Heart left ventricle (tissue), 16 donors: ENCODE results near the gene RNF14. TPM values are rescaled to one million over a fixed set of nuclear protein-coding genes. Genes with fewer than 3 reads are reported as not detected.
A peak's percentile ranks its signal among the peaks of the same experiment; 100 is the strongest.

ENCODE experiments used
- ATAC-seq, 4 donors: fragments of 200-7000 bp; cut with Tn5 transposase; one replicate each; pipeline ENCODE4 v1.9.1; 2020 to 2022; ENCODE audit warnings: moderate library complexity in 4 of 4, mild to moderate bottlenecking in 3 of 4, moderate number of reproducible peaks in 1 of 4
- DNase-seq, 5 donors: peaks; one replicate each; pipeline ENCODE4 v3.0.0-alpha.2; 2020
- H3K27ac ChIP-seq, 12 donors: fragments of 200-600 bp; sonication (generic) in 4 of 12; one replicate each; pipeline versions ENCODE4 v1.5.0 to v1.8.0; 2016 to 2022; ENCODE audit warnings: mild to moderate bottlenecking in 2 of 12
- H3K27me3 ChIP-seq, 9 donors: fragments of 200-600 bp; sonication (generic) in 2 of 9; one replicate each; pipeline versions ENCODE4 v1.5.1 to v1.8.0; 2016 to 2022; ENCODE audit warnings: mild to moderate bottlenecking in 3 of 9
- H3K36me3 ChIP-seq, 9 donors: fragments of 200-600 bp; sonication (generic) in 2 of 9; one replicate each; pipeline versions ENCODE4 v1.5.0 to v1.8.0; 2018 to 2022; ENCODE audit warnings: mild to moderate bottlenecking in 2 of 9
- H3K4me1 ChIP-seq, 12 donors: fragments of 200-600 bp; sonication (generic) in 4 of 12; one replicate each; pipeline versions ENCODE4 v1.5.0 to v1.8.0; 2016 to 2022; ENCODE audit warnings: mild to moderate bottlenecking in 3 of 12
- H3K4me3 ChIP-seq, 12 donors: fragments of 200-600 bp; sonication (generic) in 4 of 12; one replicate each; pipeline versions ENCODE4 v1.5.0 to v1.8.0; 2017 to 2022; ENCODE audit warnings: mild to moderate bottlenecking in 9 of 12, moderate library complexity in 4 of 12
- H3K9me3 ChIP-seq, 12 donors: fragments of 200-600 bp; sonication (generic) in 4 of 12; one replicate each; pipeline versions ENCODE4 v1.5.0 to v1.8.0; 2016 to 2022; ENCODE audit warnings: mild to moderate bottlenecking in 1 of 12
- POLR2A ChIP-seq, 2 donors: fragments of 450-650 bp; IDR thresholded peaks; one replicate each; pipeline ENCODE4 v1.6.1; 2017; ENCODE audit warnings: antibody characterized with exemption in 2 of 2, mild to moderate bottlenecking in 2 of 2, moderate library complexity in 2 of 2
- WGBS, 4 donors: extraction: QIAGEN DNeasy Blood & Tissue Kit in 2 of 4; methylation state at CpG; one replicate each; pipeline versions ENCODE4 v1.1.5 to v1.1.7; 2013 to 2018; 5-methylcytosine and 5-hydroxymethylcytosine counted together
- intact Hi-C, 10 donors: fragments of 100-400 bp; cut with DNase I; formaldehyde crosslinking; loops; one replicate each; pipeline versions ENCODE4 v1.11.1 to v1.14.2; 2022
- polyA plus RNA-seq, 2 donors: library from polyadenylated mRNA; stranded (reverse); fragments of 200-250 nt; gene quantifications; one replicate each; pipeline ENCODE4 v1.2.3, GENCODE V29; 2013
- total RNA-seq, 9 donors: library from RNA; depleted of rRNA in 2 of 9; stranded (reverse); fragments of >200 nt in 2 of 9; fragmentation: NEBNext Ultra II Directional in 3 of 9; extraction: Animal tissue kit (Norgen Biotek cat#: 25700) in 3 of 9; gene quantifications; one replicate each; pipeline versions ENCODE4 v1.1.0 to v1.2.4, GENCODE V29; 2016 to 2023
- TF ChIP-seq, protein P1 (sequence below), 12 donors: fragments of 200-600 bp; sonication (generic) in 4 of 12; IDR thresholded peaks; one replicate each; pipeline versions ENCODE4 v1.5.0 to v1.8.0; 2018 to 2022; ENCODE audit warnings: antibody characterized with exemption in 12 of 12, mild to moderate bottlenecking in 5 of 12
- donor health status: ischemic (EF 13 %, LVEDD 7.1; RV severe dilation, severe dysfunction).
- donor health status: healthy with polysubstance abuse.
- donor health status: DM: no; HTN: yes; CAD: no.
- donor health status: DM: no; HTN: no; CAD: no.
- donor health status: ischemic (EF 25% LVEDD 6.9; RV normal size, moderate dysfunction).
- donor health status: ischemic (EF 25% LVEDD 5.7; RV mildly dilated, moderate dysfunction).
- donor health status: healthy.
- donor health status: DM: yes; HTN: yes; CAD: no.
- donor health status: ischemic (EF 35%, LVEDD 5.7; RV mildly dilated, moderate dysfunction).
- donor health status: nonischemic (EF 11% LVEDD 7.7; RV severe dilation, severe dysfunction).
- donor health status: DM: yes; HTN: yes; CAD: no.
- donor health status: PGD.
- donor health status: ischemic (EF 29% LVEDD 5.4; RV normal size, mild dysfunction).
- donor health status: nonischemic (EF 23%, LVEDD 6.1; RV moderate dilation, normal function).

RNF14 gene
- total and polyA plus RNA-seq, 11 donors: 21.3 to 131 (median 103) TPM

DNA sequence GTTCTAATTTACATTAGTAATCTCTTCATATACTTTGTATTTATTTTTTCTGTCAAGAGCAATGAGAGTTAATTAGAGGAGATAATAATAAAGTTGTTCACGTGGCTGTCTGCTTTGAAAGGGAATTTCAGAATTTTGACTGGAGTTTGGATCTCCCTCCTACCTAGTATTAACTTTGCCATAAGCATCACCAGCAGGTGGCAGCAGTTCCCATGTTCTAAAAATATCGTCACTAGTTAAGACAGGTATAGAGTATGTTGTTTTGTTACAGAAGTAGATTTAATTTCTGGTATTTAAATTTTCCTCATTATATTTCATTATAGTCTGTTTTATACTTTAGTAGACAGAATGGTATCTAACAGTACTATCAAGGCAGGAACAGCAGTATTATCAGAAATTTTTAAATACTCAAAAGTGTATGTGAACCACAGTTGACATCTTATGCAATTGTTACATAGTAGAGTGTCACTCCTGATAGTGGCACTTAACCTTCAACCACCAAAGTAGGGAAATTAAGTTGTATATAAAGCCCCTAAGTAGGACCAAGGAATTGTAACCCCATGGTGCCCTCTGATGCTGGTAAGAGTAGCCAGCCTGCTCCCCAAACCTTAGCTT lies 23.6 kb downstream of the RNF14 start:
- peaks cover 0 to 94% (median 78%) of the 10 kb centered on the region in 9 donors for H3K36me3 ChIP-seq
- intact Hi-C loops: loop anchor here (1.0 to 10.0 kb wide), 7 partner anchors 150 to 712 kb away; no protein-coding TSS in a partner anchor
- no peak overlapping the region for H3K4me3 ChIP-seq
- DNase-seq: peak in 4 of 5 donors; percentile 54 to 65 (median 65)
- ATAC-seq: peak; percentile 59 to 78 (median 72)
- TF ChIP-seq, protein P1, sequence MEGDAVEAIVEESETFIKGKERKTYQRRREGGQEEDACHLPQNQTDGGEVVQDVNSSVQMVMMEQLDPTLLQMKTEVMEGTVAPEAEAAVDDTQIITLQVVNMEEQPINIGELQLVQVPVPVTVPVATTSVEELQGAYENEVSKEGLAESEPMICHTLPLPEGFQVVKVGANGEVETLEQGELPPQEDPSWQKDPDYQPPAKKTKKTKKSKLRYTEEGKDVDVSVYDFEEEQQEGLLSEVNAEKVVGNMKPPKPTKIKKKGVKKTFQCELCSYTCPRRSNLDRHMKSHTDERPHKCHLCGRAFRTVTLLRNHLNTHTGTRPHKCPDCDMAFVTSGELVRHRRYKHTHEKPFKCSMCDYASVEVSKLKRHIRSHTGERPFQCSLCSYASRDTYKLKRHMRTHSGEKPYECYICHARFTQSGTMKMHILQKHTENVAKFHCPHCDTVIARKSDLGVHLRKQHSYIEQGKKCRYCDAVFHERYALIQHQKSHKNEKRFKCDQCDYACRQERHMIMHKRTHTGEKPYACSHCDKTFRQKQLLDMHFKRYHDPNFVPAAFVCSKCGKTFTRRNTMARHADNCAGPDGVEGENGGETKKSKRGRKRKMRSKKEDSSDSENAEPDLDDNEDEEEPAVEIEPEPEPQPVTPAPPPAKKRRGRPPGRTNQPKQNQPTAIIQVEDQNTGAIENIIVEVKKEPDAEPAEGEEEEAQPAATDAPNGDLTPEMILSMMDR (IDR thresholded peaks at IDR 0.05): peak; percentile 71 to 91 (median 80)
- no peak for TF ChIP-seq POLR2A (IDR thresholded peaks at IDR 0.05)
- no peaks in the 10 kb centered on the region for H3K27me3 ChIP-seq
- peaks cover 0 to 16% (median 6%) of the 10 kb centered on the region in 12 donors for H3K4me1 ChIP-seq
- H3K9me3 ChIP-seq: no peaks in the 10 kb centered on the region
- 9 to 11% (median 11%) methylated on average over 2 of the region's 2 CpGs for WGBS, 4 donors
- H3K27ac ChIP-seq: peak overlapping the region in 1 of 12 donors; percentile 11

DNA sequence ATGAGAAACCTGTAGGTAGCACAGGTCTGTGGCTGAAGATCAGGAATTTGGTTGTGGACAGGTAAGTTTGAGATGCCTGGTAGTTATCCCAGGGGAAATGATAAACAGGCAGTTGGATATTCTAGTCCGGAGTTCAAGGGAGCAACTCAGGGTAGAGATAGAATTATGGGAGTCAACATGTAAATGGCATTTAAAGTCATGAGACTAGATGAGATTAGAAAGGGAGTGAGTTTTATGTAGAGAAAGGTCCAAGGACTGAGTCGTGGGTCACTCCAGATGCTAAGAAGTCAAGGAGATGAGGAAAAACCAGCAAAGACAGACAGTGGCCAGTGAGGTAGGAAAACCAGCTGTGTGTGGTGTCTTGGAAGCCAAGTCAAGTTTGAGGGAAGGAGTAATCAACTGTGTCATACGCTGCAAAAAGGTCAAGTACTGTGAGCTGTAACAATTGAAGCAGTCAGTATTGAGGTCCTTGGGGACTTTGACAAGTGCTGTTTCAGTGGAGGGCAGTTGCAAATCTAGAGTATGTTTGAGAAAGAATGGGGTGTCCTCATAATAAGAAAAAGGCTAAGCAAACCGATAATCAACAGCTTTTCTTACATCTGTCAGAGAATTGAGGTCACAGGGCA lies 25.7 kb downstream of the RNF14 start:
- intact Hi-C loops: loop anchor here (5.0 to 10.0 kb wide), 6 partner anchors 148 to 710 kb away; no protein-coding TSS in a partner anchor
- no peaks in the 10 kb centered on the region for H3K27me3 ChIP-seq
- 51 to 63% (median 59%) methylated on average over 4 of the region's 4 CpGs for WGBS, 4 donors

DNA sequence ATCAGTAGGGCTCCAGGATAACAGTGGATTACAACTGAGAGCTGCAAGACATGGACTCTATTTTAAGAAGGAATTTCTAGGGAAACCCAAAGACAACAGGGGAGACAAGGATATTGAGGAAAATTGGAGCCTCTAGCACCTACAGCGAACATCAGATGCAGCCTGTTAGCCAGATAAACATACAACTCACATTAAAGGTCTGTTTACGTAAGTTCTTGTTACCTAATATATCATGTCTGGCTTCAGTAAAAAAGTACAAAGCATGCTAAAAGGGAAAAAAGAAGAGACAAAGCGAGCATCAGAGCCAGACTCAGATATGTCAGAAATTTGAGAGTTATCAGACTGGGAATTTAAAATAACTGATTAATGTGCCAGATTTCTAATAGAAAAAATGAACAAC lies 26.8 kb downstream of the RNF14 start:
- no peak for ATAC-seq
- TF ChIP-seq POLR2A (IDR thresholded peaks at IDR 0.05): no peak
- TF ChIP-seq, protein P1 (IDR thresholded peaks at IDR 0.05): no peak
- peaks cover 0 to 16% (median 6%) of the 10 kb centered on the region in 12 donors for H3K4me1 ChIP-seq
- H3K27ac ChIP-seq: no peak overlapping the region
- intact Hi-C loops: loop anchor here in 4 of 10 donors (10.0 kb wide), 4 partner anchors 549 to 709 kb away; no protein-coding TSS in a partner anchor
- H3K4me3 ChIP-seq: no peak overlapping the region
- no peak for DNase-seq
- H3K27me3 ChIP-seq: no peaks in the 10 kb centered on the region
- H3K36me3 ChIP-seq: peaks cover 0 to 91% (median 63%) of the 10 kb centered on the region in 9 donors
- H3K9me3 ChIP-seq: no peaks in the 10 kb centered on the region
- WGBS, 4 donors: 97 to 99% (median 99%) methylated on average over 3 of the region's 3 CpGs

More for the DNA sequence above, 25.7 kb downstream of the RNF14 start:
- no peak for ATAC-seq
- Histone ChIP-seq H3K27ac (no peak overlapping the region), H3K9me3 (no peaks in the 10 kb centered on the region), H3K4me3 (no peak overlapping the region), H3K4me1 (peaks cover 0 to 16% (median 6%) of the 10 kb centered on the region in 12 donors), H3K36me3 (peaks cover 0 to 90% (median 68%) of the 10 kb centered on the region in 9 donors)
- TF ChIP-seq POLR2A (IDR thresholded peaks at IDR 0.05): no peak
- TF ChIP-seq, protein P1 (IDR thresholded peaks at IDR 0.05): no peak
- no peak for DNase-seq

DNA sequence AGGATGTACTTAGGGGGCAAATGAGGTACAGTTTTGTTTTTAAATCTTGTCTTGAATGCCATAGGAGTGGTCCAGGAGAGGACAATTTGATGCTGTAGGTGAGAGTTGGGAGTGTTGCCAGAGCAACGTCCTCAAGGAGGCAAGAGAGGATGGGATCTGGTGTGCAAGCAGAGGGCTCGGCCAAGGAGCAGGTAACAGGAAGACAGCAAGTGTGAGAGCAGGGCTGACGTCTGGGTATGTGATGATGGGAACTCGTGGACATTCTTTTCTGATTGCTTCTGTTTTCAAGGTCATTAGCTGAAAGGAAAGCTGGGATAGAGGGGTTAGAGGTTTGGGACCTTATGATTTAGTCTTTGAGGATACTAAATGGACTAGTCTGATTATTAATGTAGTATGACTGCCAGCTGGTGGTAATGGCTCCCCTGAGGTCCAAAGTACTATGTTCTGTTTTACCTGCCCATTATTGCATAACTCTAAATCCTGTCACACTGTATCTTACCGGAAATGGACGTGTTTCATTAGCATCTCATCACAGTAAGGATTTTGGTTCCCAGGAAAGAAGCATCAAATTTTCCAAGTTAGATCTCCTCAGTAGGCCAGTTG lies 28.6 kb downstream of the RNF14 start:
- peaks cover 0 to 15% (median 5%) of the 10 kb centered on the region in 12 donors for H3K4me1 ChIP-seq
- H3K27ac ChIP-seq: no peak overlapping the region
- TF ChIP-seq POLR2A (IDR thresholded peaks at IDR 0.05): no peak
- TF ChIP-seq, protein P1 (IDR thresholded peaks at IDR 0.05): no peak
- H3K36me3 ChIP-seq: peaks cover 0 to 92% (median 66%) of the 10 kb centered on the region in 9 donors
- DNase-seq (no peak), ATAC-seq (no peak)
- H3K4me3 ChIP-seq: no peak overlapping the region
- intact Hi-C loops: loop anchor here in 4 of 10 donors (10.0 kb wide), 4 partner anchors 547 to 707 kb away; no protein-coding TSS in a partner anchor
- WGBS, 4 donors: 46 to 65% (median 59%) methylated on average over 6 of the region's 6 CpGs
- H3K27me3 ChIP-seq: no peaks in the 10 kb centered on the region
- no peaks in the 10 kb centered on the region for H3K9me3 ChIP-seq
